IPS-11a (cell line): ENCODE data around the gene PARP6.

ENCODE experiments used
- H3K4me3 ChIP-seq: one replicate; pipeline ENCODE4 v1.5.1; 2013; ENCODE audit warnings: low read depth, low read length, control low read depth

PARP6 gene

GRCh38 chr15:72272213-72272996, at the start of gene PARP6:
Gene PARP6 (minus strand): TSS chr15:72272554. CDS start chr15:72267477, 5,077 bp downstream.
- H3K4me3 ChIP-seq: peak within 1 kb of the TSS; percentile 65

GRCh38 chr15:72319985-72320671, 47.8 kb upstream of the PARP6 start, which contains the start of gene CELF6:
Gene CELF6 (minus strand): TSS chr15:72320157. CDS start chr15:72319874, 283 bp downstream.
- H3K4me3 ChIP-seq: peak within 1 kb of the TSS; percentile 78

DNA sequence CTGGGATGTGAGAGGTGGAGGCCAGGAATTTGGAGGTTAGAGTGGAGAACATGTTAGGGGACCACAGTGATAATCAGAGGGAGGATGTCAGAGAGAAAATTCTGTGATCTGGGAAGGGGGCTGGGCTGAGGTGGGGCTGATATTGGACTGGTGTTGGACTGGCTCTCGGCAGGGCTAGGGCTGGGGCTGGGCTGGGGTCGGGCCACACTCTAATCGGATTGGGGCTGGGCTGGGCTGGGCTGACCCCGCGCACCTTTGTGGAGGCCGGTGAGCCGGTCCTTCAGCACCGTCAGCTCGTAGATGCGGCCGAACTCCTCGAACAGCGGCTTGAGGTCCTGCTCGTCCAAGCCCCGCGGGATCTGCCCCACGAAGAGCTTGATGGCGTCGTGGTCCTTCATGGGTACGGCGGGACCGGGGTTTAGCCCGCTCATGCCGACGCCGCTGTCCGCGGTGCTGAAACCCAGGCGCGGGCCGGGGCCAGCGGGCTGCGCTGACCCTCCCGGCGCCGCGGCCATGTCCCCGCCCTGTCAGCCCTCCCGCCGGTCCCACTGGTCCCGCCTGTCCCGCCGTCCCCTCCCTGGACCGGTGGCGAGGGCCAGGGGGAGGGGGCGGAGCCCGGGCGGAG, 47.1 kb upstream of the PARP6 start:
- no peak overlapping the region for H3K4me3 ChIP-seq

DNA sequence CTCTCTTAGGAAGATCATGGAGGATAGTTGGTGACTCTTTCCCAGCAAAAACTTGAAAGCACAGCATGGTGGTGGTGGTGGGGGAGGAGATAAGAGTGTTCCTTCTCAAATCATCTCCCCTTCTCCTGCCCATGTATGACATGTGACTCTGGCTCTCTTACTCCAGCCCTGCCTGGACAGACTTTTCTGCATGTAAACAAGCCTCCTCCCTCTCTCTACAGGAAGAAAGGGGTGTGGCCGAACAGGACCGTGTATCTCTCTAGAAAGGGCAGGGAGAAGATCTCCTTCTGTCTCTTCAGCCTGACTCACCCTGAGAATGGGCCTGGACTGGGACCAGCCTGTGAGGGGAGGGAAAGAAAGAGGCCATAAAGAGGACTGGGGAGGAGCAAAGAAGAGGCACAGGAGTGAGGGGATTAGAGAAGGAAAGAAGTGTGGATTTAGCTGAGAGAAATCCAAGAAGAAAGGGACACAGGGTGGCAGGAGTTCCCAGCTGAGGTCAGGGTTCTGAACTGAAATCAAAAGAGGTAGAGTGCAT, 46.1 kb upstream of the PARP6 start:
- no peak overlapping the region for H3K4me3 ChIP-seq

DNA sequence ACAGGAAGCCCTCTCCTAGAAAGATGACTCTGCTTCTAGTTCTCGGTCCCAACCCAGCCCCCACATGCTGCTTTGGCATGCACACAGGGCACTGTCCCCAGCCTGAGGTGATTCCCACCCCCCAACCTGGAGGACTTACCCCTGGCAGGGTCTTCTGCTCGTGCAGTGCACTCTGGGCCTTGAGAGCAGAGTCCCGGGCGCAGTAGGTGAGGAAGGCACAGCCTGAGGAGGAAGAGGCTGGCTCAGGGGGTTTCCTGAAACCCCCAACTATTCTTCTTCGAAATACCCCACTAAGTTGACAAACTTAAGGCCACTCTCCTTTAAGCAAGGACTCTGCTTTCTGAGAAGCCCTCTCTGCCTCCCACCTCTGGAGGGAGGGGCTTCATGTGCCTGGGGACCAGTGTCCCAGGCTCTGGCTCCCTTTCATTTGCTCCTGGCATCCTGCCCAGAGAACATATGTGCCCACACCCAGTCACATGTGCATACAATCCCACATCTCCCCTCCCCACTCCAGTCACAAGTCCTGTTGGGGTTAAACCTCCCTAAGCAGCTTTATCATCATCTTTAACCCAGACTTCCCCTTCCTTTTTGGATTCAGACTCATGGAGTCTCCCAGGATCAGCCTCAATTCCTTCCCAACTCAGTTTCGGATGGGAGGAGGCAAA, 43.5 kb upstream of the PARP6 start:
- H3K4me3 ChIP-seq: no peak overlapping the region

GRCh38 chr15:72313881-72314280, 41.5 kb upstream of the PARP6 start:
- H3K4me3 ChIP-seq: no peak overlapping the region

- no peak overlapping the region for H3K4me3 ChIP-seq
Measured at GRCh38 chr15:72313448-72313840, 41.1 kb upstream of the PARP6 start.

GRCh38 chr15:72312605-72313447, 40.5 kb upstream of the PARP6 start:
- H3K4me3 ChIP-seq: no peak overlapping the region

- no peak overlapping the region for H3K4me3 ChIP-seq
Measured at GRCh38 chr15:72307026-72307425, 34.7 kb upstream of the PARP6 start.

DNA sequence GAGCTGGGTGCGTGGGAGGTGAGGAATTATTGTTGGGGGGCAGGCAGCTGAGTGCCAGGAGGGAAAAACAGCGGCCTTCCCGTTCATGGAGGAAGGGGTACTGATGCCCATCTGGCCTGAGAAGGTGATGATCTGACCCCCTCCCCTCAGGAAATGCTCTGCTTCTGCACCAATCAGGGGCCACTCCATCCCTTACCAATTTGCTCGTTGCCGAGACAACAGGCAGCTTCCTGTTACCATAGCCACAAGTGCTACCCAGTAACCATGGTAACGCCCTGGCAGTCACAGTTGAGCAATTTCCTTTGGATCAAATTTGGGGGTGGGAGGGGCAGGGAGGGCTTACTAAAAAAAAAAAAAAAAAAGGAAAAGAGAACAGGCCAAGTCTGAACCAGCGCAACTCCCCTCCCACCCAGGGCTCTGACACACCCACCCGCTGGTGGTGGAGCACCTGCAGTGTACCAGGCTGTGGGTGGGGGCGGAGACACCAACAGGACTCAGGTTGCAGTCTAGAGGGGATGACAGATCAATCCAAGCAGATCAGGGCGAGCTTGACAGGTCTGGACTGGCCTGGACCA, 33.9 kb upstream of the PARP6 start:
- no peak overlapping the region for H3K4me3 ChIP-seq

DNA sequence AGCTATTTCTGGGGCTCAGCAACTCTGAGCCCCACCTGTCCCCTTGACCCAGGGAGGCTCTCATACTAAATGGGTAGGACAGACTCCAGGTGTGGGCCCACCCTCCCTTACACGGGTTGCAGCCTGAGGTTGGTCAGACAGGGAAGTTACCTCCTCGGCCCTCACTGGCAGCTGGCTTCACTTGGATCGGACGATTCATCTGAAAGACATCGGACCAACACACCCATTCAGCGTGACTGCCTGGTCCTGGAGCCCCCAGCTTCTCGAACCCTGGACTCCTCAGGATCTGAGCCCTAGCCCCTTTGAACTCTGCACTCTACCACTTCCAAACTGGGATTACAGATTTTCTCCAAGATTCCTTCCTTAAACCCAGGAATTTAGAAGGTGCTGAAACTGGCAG, 32.2 kb upstream of the PARP6 start:
- H3K4me3 ChIP-seq: no peak overlapping the region

DNA sequence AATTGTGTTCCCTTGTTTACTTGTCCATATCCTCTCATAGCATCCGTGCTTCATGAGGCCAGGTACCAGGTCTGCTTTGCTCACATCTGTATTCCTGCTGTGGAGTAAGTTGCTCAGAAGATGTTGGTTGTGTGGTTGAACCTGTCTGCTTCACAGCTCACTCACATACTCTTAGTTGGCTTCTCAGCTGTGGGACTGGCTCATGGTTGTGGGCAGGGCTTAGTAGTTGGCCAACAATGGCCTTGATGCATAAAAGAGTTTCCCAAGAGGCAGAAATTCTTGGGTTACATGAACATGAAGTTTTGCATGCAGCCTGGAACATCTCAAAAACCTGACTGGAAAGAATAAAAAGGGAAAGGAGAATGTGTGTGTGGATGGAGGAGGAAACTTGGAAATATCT, 30.6 kb upstream of the PARP6 start:
- no peak overlapping the region for H3K4me3 ChIP-seq

GRCh38 chr15:72289597-72290325, 17.4 kb upstream of the PARP6 start:
- no peak overlapping the region for H3K4me3 ChIP-seq

DNA sequence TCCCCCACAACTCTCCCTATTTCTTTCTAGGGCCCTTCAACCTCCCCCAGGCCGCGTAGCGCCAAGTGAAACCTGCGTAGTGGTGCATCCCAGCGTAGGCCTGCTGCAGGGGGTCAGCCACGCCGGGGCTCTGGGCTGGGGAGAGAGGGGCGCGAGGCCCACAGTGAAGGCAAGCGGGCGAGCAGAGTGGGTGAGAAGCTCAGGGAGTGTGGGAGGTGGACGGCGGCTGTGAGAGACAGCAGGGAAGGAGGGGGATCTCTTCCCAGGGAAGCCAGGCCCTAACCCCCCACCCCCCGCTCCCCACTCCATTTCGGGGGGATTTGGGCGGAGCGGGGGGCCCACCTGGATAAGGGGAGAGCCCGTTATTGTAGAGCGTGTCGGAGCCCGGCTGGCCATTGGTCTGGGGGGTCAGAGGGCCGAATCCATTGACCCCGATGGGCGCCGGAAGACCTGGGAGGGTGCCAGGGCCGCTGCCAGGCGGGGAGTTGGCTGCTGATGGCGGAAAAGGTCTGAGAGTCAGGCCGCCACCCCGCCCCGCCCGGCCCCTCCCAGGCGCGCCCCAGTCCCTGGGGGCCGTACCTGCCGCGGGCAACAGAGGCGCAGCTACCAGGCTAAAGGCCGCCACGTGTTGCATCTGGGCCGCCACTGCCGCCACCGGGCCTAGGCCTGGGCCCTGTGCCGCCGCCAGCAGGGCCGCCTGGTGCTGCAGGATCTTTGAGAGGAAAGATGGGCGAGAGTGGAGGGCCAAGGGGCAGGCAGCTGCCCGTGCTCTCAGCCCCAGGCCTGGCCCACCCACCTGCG, 16.6 kb upstream of the PARP6 start:
- H3K4me3 ChIP-seq: no peak overlapping the region

GRCh38 chr15:72285927-72286516, 13.7 kb upstream of the PARP6 start:
- no peak overlapping the region for H3K4me3 ChIP-seq

GRCh38 chr15:72285402-72285801, 13.0 kb upstream of the PARP6 start:
- H3K4me3 ChIP-seq: no peak overlapping the region

- H3K4me3 ChIP-seq: no peak overlapping the region
Measured at GRCh38 chr15:72284781-72285180, 12.4 kb upstream of the PARP6 start.

GRCh38 chr15:72281713-72282112, 9.4 kb upstream of the PARP6 start:
- no peak overlapping the region for H3K4me3 ChIP-seq
